ENCODE measurements around the gene PRKACB.
"Not testable (repeated sequence)": the region's sequence is repeated elsewhere in the genome, so short reads cannot be mapped to it uniquely, and the experiment has no call there.

The PRKACB gene

DNA sequence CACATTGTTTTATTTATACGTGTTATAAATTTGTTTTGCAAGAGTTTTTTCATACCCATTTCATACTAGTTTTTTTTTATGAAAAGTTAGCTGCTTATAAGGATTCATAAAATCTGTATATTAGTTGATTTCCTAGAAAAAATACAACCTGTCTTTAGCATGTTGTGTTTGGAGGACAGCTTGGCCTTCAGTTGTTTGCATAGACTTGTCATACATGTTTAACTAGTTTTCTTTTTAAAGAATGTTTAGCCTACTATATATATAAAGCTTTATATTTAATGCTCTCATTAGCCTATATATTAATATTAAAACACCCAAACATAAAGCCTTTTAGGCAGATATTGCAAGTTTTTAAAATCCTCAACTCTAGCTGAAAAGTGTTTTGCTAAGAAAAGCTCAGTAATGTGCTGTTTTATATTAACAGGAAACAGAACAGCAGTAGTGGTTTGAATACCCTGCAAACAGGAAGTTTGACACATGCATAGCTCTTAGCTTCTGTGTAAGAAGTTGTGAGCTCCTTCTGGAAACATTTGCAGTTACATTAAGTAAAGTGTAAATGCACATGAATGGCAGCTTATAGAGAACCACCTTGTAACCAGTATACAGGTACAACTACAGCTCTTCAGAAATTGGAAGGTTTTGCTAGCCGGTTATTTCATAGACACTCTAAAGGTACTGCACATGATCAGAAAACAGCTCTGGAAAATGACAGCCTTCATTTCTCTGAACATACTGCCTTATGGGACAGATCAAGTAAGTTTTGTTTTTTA is at the start of gene PRKACB:
Gene PRKACB (plus strand): TSS at position 476 of the 770 bp plus-strand sequence. CDS start 91 bp downstream, at position 567.
- DNase-seq: no peak

DNA sequence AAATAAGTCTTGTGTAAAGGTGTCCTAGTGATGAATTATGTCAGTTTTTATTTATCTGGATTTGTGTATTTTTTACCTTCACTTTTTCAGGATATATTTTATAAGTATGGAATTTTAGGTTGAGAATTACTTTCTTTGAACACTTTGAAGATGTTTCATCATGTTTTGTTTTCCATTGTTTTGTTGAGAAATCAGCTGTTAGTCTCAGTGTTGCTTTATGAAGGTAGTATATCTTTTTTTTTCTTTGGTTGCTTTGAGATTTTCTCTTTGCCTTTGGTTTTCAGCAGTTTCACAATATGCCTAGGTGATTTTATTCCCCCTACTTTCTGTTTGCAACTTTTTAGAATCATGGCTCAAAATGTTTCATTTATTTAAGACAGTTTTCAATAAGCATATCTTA is 48.8 kb upstream of the PRKACB start:
- no peak for DNase-seq

DNA sequence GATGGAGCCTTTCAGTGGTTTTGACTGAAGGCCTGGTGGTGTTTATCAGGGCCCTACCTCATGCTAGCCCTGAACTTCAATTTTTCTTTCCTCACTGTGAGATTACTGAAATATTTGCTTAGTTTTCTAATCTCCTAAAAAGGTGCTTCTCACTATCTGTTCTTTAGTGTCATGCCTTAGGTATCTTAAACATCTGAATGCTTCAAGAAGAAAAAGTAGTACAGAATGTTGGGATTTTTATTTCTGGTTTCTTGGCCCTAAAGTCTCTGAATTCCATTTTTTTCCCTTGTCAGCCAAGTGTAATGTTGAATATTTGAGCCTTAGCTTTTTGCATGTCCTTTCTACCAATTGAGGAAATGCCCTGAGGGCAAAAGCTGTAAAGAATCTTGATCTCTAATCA is 47.9 kb upstream of the PRKACB start:
- DNase-seq: no peak

DNA sequence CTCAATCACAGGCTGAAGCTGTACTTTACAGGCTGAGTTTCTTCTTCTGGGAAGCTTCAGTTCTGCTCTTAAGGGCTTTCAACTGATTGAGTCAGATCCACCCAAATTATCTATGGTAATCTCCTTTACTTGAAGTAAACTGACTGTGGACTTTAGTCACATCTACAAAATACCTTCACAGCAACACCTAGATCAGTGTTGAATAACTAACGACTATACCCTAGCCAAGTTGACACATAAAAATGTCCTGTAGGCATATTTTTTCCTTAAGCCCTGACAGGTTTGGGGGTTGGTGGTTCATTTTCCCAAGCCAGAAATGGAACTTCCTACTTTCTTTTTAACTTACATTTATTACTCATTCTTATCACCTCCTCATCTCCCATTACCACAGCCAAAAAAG is 42.9 kb upstream of the PRKACB start:
- DNase-seq: no peak

DNA sequence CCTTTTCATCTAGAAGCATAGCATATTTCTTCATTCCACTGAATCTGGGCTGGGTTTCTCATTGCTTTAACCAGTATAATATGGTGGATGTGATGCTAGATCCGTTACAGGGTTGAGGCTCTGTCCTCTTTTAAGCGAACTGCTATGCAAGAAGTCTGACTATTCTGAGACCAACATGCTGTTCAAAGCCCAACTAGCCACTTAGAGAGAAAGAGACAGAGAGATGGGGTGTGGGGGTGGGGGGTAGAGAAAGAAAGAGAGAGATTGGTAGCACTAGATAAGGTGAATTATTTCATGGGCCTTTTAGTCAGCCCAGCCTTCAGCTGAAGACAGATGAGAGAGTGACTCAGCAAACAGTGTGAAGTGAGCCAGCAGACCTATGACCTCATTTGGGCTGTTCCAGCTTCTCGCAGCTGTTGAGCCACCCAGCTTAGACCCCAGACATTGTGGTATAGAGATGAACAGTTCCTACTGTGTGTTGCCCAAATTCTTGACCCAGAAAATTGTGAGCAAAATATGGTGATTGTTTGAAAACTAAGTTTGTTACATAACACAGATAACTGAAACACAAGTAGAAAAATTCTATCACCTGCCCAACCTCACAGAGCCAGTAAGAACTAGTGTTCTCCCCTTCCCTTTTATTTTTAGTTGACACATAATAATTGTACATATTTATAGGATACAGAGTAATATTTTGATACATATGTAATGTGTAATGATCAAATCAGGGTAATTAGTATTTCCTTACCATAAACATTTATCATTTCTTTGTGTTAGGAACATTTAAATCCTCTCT is 40.7 kb upstream of the PRKACB start:
- DNase-seq: no peak

DNA sequence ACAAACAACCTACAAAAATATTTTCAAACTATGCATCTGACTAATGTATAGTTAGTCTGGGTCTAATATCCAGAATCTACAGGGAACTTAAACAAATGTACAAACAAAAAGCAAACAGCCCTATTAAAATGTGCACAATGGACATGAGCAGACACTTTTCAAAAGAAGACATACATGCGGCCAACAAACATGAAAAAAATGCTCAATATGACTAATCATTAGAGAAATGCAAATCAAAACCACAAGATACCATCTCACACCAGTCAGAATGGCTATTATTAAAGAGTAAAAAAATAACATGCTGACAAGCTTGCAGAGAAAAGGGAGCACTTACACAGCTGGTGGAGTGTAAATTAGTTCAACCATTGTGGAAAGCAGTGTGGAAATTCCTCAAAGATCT is 36.5 kb upstream of the PRKACB start:
- not testable (repeated sequence) for DNase-seq

DNA sequence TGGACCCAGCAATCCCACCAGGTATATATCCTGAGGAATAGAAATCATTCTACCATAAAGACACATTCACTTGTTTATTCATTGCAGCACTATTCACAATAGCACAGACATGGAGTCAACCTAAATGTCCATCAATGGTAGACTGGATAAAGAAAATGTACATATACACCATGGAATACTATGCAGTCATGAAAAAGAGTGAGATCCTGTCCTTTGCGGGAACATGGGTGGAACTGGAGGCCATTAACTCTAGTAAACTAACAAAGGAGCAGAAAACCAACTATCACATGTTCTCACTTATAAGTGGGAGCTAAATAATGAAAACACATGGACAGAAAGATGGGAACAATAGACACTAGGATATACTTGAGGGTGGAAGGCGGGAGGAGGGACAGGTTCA is 36.1 kb upstream of the PRKACB start:
- no peak for DNase-seq

DNA sequence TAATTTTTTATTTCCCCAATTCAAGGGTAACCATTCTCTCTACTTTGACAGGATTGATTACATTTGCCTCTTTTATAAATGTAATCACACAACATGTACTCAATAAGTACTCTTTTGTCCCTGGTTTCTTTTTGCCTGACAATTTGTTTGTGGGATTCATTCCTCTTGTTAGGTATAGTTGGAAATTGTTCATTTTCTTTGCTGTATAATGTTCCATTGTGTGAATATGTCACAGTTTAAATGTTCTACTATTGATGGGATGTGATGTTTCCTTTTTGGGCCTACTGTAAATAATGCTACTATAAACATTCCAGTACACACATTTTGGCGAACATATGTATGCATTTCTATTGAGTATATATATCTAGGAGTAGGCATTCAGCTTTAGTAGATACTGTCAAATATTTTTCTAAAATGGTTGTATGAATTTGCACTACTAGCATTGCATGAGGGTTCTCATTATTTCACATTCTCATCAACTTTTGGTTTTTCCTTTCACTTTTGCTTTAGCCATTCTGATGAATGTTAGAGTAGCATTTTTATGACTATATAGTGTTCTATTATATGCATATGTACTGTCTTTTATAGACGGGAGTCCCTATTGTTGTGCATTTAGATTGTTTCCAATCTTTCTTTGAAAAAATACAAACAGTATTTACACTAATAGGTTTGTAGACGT is 35.0 kb upstream of the PRKACB start:
- DNase-seq: no peak

DNA sequence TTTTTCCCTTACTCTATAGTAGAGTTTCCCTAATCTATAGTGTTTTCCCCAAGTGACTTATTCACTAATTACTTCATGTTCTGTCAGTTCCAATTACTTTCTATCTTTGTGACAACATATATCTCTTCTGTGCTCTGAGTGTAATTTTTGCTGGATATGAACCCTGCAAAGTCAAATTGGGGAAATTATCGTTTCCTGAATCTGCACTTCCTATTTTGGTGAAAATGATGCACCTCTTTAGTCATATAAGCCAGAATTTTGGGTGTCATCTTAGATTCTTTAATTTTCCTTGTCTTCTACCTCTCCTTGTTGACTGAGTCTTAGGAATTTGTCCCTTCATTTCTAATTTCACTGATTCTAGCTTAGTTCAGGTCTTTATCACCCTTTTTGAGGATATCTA is 33.4 kb upstream of the PRKACB start:
- no peak for DNase-seq

DNA sequence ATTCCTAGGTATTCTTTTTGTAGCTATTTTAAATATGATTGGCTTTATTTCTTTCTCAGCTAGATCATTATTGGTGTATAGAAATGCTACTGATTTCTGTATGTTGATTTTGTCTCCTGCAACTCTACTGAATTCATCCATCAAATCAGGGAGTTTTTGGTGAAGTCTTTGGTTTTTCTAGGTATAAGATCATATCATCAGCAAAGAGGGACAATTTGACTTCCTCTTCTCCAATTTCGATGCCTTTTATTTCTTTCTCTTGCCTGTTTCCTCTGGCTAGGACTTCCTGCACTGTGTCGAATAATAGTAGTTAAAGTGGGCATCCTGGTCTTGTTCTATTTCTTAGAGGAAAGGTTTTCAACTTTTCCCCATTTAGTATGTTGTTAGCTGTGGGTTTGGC is 27.5 kb upstream of the PRKACB start:
- DNase-seq: no peak

DNA sequence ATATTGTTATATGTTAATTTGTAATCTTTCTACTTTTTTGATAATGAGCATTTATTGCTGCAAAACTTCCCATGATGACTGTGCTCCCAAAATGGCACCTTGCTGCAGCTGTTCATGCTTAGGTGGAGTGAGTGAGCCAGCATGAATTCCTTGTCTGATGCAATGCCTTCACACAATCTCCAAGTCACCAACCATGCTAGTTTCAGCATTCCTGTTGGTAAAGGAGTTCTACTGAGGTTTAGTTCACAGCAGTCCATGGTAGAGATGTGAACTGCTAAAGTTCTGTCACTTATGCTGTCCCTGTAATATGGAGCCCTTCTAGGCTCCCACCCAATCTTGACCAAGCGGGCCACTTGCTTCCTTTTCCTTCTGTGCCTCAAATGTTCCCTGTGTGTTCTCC is 26.2 kb upstream of the PRKACB start:
- DNase-seq: no peak

DNA sequence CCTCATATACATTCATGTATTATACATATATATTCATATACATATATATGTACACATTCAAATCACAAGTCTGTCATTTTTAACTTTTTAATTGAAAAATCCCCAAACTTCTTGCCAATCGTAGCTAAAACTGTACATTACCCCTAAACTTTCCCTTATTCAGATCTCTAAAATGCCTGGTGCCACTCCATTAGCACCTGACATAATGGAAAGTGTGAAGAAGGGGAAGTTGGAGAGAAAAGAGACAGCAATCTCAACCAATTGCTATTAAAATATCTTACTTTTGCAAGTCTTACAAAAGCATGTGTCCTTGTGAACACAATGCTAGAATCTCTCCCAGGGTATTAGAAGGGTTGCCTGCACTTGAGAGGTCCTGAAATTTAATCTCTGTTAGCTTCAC is 22.7 kb upstream of the PRKACB start:
- no peak for DNase-seq

DNA sequence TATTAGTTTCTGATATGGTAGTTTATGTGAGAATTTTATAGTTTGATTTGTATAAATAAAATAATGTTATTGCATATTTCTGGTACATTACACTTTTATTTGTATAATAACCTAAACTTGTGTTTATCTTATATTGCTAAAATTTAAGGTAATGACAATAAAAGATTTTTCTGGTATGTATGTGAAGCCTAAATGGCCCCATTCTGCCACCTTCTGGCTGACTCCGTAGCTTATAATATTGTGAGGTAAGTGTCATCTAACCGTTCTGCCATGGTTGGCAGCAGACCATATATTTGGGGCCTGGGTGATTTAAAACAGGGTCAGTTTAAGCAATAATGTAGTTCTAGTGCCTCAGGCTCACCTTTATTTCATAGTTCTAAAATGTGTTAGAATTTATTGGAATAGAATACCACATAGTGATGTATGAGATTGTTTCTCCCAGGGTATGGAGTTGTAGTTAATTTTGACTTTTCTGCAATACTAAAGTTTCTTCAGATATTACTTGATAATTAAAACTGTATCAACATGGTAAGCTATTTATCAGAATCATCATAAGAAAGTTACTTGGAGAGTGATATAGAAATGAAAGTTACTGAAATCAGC is 21.2 kb upstream of the PRKACB start:
- peak; percentile 47 for DNase-seq

DNA sequence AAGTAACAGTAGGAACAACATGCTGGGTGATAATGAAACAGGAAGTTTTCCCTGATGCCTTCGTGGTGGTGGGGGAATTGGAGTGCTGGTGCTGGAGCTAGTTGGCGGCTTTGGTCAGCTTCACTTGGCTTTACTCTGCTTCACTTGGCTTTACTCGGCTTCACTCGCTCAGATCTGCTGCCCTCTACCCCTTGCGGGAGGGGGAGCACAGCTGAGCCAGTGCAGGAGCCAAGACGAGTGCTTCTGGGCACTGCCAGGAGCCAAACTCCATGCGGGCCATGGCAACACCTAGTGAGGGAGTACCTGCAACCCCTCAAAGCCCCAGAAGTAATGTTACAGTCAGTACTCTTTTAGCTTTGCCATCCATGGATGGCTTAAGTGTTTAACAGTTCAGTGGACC is 10.6 kb upstream of the PRKACB start:
- no peak for DNase-seq

DNA sequence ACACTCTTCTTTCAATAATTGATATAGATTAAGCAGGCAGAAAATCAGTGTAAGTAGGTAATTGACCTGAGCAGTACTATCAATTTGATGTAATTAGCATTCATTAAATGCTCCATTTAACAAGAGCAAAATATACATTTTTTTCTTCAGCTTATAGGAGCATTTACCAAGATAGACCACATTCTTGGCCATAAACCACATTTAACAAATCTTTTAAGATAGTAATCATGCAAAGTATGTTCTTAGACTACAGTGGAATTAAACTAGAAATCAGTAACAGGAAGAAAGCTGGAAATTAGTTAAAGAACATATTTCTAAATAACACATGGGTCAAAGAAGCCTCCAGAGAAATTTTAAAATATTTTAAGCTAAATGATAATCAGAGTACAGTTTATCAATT is 8.7 kb upstream of the PRKACB start:
- DNase-seq: no peak

DNA sequence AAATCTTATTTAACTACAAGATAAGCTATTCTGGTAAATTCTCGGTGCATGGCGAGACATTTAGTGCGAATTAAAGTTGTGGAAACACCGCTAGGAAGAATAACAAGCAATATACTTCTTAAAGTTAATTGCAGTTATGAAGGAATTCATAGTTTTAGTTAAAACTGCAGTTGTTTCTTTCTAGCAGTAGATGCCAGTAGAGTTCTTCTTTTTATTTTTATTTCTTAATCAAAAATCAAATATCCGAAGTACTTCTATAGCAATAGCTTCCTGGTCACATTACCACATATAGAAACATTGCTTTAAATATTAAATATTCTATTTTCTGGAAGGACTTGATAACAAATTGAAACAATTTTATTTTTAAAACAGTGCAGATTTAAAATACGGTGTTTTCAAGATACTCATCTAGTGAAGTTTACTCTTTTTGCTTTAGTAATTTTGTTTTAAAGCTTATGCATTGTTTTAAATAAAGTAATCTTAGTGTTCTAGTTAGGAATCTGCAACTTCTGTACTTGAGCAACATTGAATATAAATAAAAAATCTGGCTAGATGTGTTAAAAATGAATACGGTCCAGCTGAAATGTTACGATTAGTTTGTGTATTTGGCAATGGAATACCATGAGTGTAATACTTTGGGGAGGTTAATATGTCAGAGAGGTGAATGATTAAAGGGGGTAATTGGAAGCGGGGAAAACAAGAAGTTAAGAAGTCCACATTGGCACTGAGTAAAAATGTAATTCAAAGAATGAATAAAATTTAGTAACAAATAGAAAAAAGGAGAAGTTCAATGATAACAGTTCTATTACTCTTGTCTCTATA is 2.7 kb upstream of the PRKACB start:
- peak; percentile 1 for DNase-seq

DNA sequence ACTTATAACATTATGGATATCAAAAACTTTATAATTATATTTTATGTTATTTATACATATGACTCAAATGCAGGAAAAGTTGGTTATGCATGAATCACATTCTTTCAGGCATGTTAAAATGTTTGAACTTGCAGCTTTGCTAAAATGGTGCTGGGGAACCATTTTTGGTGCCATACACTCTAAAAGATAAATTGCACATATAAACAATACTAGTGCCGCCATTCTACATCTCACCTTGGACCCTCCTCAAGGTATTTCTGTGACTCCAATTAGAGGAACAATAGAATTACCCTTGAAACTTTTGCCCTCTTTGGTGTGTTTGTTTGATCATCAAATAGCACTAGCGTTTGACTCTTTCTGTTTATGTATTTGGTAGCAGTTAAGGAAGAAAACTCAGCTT is 997 bp downstream of the PRKACB start:
- DNase-seq: no peak

DNA sequence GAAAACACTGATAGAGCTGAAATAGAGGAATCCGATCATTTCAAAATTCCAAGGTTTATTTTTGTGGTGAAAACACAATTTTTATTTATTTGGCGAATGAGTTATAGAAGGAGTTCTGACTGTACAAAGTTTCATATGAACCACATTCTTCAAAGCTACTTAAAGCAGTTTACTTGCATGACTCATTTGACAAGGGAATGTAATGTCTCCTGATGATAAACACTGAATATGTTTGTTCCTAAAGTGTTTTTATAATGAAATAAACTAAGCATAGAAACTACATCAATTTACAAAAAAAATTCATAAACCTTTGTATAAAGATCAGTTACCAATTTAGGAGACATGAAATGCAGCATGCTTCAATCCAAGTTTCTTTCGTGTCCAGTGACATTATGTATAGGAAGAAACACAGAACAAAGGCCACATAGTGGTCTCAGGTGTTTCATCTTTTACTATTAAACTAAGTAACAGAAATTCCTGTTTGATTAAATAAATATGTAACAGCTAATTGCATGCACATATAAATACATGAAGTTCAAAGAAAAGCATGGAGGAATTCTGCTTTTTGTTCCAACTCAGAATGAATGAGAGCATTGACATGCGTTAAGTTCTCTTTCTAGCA is 2.5 kb downstream of the PRKACB start:
- DNase-seq: no peak

DNA sequence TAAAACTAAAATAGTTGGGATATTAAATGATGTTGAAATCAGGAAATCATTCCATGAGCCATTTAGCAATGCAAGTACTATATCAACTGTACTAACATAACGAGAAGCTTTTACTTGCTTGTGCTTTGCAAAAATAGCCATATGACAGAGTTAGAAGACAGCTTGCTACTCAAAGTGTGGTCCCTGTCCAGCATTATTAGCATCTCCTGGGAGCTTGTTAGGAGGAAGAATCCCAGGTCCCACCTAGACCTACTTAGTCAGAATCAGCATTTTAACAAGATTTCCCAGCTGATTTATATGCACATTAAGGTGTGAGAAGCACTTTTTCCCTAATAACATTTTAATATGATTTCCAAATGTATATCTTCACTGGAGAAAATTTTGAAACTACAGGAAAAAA is 4.7 kb downstream of the PRKACB start:
- no peak for DNase-seq

DNA sequence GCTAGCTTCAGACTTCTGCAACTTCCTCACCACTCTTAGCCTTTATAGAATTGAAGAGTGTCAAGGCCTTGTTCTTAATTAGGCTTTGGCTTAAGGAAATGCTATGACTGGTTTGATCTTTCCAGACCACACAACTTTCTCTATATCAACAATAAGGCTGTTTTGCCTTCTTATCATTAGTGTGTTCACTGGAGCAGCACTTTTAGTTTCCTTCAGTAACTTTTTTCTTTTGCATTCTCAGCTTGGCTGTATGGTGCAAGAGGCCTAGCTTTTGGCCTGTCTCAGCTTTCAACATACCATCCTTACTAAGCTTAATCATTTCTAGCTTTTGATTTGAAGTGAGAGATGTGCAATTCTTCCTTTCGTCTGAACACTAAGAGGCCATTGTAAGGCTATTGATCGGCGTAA is 8.6 kb downstream of the PRKACB start:
- no peak for DNase-seq

DNA sequence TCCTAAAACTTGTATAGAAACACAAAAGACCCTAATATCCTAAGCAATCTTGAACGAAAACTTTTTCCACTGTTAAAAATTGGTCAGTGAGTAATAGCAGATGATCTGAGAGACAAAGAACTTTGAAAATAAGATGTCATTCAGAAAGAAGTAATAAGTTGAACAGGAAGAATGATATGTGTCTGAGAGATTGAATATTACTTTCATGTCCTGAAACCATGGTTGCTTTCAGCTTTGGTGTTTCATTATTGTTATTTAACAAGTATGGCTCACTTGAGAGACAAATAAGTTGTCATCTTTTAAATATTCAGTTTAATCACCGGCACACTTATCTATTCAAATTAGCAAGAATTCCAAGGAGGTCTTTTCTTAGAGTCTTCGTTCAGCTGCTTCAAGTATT is 11.4 kb downstream of the PRKACB start:
- no peak for DNase-seq

DNA sequence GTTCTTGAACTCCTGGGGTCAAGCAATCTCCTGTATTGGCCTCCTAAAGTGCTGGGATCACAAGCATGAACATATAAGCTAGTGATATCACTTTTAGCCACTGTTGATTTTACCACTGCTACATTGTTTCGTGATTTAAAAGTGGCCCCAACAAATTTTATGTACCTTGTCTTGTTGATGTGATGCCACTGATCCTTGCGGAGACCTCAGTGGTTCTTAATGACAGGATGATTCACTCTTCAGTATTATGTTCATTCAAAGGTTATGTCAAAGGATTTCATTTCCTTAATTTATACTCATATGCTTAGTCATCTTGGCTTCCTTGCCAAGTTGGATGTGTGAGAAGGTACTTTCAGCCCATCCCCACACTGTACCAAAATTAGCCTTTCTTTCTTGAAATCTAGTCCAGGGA is 12.1 kb downstream of the PRKACB start:
- no peak for DNase-seq

Measured in NCI-H1092 treated with DMSO at 0.1 percent for 48 hours (cell line).